GM19025 (cell line): ENCODE measurements around the gene GRHPR.

Experiments used
- ATAC-seq: cut with Tn5 transposase; IDR thresholded peaks from one replicate; pipeline ENCODE4 v1.9.1; 2021; ENCODE audit warnings: mild to moderate bottlenecking, low read depth, moderate library complexity; ENCODE audit not compliant: unreplicated experiment

The GRHPR gene

GRCh38 chr9:37422289-37423104 is at the start of gene GRHPR:
GRHPR (plus strand) TSS chr9:37422696; CDS start chr9:37422751, 55 bp downstream.
- ATAC-seq = peak; percentile 91

GRCh38 chr9:37372839-37373238 is 49.7 kb upstream of the GRHPR start:
- no peak for ATAC-seq

GRCh38 chr9:37373621-37374020 is 48.9 kb upstream of the GRHPR start:
- ATAC-seq = no peak

GRCh38 chr9:37374892-37375291 is 47.6 kb upstream of the GRHPR start:
- ATAC-seq = no peak

- ATAC-seq = no peak
These were observed 44.5 kb upstream of the GRHPR start for GRCh38 chr9:37377688-37378612.

GRCh38 chr9:37378613-37379004 is 43.9 kb upstream of the GRHPR start:
- ATAC-seq = no peak

GRCh38 chr9:37379835-37380234 is 42.7 kb upstream of the GRHPR start:
- no peak for ATAC-seq

GRCh38 chr9:37380570-37380969 is 41.9 kb upstream of the GRHPR start:
- no peak for ATAC-seq

GRCh38 chr9:37381094-37381741 is 41.3 kb upstream of the GRHPR start:
- ATAC-seq = no peak

GRCh38 chr9:37382161-37382981 is 40.1 kb upstream of the GRHPR start:
- ATAC-seq = peak; percentile 42

- peak; percentile 22 for ATAC-seq
These were observed 39.5 kb upstream of the GRHPR start for GRCh38 chr9:37382982-37383357.

- no peak for ATAC-seq
These were observed 39.1 kb upstream of the GRHPR start for GRCh38 chr9:37383393-37383792.

- no peak for ATAC-seq
These were observed 38.4 kb upstream of the GRHPR start for GRCh38 chr9:37383876-37384746.

GRCh38 chr9:37385286-37385685 is 37.2 kb upstream of the GRHPR start:
- no peak for ATAC-seq

GRCh38 chr9:37386988-37387387 is 35.5 kb upstream of the GRHPR start:
- no peak for ATAC-seq

- ATAC-seq = peak; percentile 94
These were observed 31.7 kb upstream of the GRHPR start for GRCh38 chr9:37390759-37391158.

GRCh38 chr9:37392272-37392671 is 30.2 kb upstream of the GRHPR start:
- no peak for ATAC-seq

- no peak for ATAC-seq
These were observed 27.3 kb upstream of the GRHPR start for GRCh38 chr9:37395229-37395628.

GRCh38 chr9:37395663-37396062 is 26.8 kb upstream of the GRHPR start:
- no peak for ATAC-seq
